Ramos (cell line): ENCODE results near the gene GP2.

ENCODE experiments used
- in situ Hi-C: fragments of 300-500 bp; cut with MboI; formaldehyde crosslinking; loops from one replicate; pipeline ENCODE4 v1.14.3; 2022; ENCODE audit warnings: low sequenced_read_pairs; ENCODE audit not compliant: unreplicated experiment

GP2 gene

DNA sequence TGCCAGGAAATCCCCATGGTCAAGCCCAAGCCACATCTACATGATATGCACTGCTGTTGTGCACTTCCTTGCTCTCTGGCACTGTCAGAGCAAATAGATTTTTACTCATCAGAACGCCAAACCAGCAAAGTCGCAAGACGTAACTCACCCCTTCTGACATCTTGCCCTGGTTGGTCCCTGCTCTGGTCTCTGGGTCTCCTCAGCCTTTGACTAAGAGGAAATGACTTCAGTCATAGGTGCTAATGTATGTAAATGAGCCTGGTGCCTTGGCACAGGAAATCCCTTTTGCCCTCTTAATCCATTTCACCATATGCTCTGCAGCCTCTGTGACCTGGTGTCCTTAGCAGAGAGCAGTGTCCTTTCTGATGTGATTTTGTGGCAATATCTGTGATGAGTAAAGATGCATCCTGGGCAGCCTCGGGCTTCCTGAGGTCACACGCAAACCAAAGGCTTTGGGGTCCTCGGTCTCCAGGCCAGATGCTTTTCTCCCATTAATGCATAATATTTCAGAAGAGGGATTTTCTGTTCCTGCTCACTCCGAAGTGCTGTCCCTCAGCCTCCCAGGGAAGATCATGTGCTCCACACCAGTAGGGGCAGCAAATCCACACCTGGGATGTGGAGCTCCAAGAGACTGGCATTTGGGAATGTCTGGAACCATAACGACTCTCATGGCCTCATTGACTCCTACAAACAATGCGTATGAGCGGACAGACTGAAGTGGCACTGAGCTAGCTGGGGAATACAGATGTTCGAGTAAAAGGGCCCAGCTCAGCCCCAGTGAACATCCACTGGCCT is 66.9 kb downstream of the GP2 start:
- in situ Hi-C loops: no loop called here
